ENCODE results near the gene PLTP. TPM values are rescaled to one million over a fixed set of nuclear protein-coding genes. Genes with fewer than 3 reads are reported as not detected.

PLTP gene
- total and polyA plus RNA-seq, 2 of the 13 experiments (the other 11 are each of a cell fraction or from before 2014, with no cell fraction given), result 16.9 to 28.6 TPM

GRCh38 chr20:45934586-45935415, 22.8 kb upstream of the PLTP start, which contains the start of gene PCIF1 (continued):
- no peak for TF ChIP-seq SCMH1 (CRISPR knock-in tag; IDR thresholded peaks at IDR 0.05; ENCODE audit: borderline replicate concordance)
- peak; percentile 68 for TF ChIP-seq E2F2 (CRISPR knock-in tag; IDR thresholded peaks at IDR 0.05; ENCODE audit: borderline replicate concordance)
- TF ChIP-seq, protein P1, sequence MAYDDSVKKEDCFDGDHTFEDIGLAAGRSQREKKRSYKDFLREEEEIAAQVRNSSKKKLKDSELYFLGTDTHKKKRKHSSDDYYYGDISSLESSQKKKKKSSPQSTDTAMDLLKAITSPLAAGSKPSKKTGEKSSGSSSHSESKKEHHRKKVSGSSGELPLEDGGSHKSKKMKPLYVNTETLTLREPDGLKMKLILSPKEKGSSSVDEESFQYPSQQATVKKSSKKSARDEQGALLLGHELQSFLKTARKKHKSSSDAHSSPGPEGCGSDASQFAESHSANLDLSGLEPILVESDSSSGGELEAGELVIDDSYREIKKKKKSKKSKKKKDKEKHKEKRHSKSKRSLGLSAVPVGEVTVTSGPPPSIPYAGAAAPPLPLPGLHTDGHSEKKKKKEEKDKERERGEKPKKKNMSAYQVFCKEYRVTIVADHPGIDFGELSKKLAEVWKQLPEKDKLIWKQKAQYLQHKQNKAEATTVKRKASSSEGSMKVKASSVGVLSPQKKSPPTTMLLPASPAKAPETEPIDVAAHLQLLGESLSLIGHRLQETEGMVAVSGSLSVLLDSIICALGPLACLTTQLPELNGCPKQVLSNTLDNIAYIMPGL (CRISPR knock-in tag; IDR thresholded peaks at IDR 0.05; ENCODE audit: borderline replicate concordance in 1 of 2, low read depth in 1 of 2), result peak; percentile 81 to 94
- TF ChIP-seq, protein P2, sequence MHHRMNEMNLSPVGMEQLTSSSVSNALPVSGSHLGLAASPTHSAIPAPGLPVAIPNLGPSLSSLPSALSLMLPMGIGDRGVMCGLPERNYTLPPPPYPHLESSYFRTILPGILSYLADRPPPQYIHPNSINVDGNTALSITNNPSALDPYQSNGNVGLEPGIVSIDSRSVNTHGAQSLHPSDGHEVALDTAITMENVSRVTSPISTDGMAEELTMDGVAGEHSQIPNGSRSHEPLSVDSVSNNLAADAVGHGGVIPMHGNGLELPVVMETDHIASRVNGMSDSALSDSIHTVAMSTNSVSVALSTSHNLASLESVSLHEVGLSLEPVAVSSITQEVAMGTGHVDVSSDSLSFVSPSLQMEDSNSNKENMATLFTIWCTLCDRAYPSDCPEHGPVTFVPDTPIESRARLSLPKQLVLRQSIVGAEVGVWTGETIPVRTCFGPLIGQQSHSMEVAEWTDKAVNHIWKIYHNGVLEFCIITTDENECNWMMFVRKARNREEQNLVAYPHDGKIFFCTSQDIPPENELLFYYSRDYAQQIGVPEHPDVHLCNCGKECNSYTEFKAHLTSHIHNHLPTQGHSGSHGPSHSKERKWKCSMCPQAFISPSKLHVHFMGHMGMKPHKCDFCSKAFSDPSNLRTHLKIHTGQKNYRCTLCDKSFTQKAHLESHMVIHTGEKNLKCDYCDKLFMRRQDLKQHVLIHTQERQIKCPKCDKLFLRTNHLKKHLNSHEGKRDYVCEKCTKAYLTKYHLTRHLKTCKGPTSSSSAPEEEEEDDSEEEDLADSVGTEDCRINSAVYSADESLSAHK (CRISPR knock-in tag; IDR thresholded peaks at IDR 0.05; ENCODE audit: borderline replicate concordance), result peak; percentile 47; the same call in 1 of the 2 replicates
- TF ChIP-seq, protein P3, sequence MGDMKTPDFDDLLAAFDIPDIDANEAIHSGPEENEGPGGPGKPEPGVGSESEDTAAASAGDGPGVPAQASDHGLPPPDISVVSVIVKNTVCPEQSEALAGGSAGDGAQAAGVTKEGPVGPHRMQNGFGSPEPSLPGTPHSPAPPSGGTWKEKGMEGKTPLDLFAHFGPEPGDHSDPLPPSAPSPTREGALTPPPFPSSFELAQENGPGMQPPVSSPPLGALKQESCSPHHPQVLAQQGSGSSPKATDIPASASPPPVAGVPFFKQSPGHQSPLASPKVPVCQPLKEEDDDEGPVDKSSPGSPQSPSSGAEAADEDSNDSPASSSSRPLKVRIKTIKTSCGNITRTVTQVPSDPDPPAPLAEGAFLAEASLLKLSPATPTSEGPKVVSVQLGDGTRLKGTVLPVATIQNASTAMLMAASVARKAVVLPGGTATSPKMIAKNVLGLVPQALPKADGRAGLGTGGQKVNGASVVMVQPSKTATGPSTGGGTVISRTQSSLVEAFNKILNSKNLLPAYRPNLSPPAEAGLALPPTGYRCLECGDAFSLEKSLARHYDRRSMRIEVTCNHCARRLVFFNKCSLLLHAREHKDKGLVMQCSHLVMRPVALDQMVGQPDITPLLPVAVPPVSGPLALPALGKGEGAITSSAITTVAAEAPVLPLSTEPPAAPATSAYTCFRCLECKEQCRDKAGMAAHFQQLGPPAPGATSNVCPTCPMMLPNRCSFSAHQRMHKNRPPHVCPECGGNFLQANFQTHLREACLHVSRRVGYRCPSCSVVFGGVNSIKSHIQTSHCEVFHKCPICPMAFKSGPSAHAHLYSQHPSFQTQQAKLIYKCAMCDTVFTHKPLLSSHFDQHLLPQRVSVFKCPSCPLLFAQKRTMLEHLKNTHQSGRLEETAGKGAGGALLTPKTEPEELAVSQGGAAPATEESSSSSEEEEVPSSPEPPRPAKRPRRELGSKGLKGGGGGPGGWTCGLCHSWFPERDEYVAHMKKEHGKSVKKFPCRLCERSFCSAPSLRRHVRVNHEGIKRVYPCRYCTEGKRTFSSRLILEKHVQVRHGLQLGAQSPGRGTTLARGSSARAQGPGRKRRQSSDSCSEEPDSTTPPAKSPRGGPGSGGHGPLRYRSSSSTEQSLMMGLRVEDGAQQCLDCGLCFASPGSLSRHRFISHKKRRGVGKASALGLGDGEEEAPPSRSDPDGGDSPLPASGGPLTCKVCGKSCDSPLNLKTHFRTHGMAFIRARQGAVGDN (CRISPR knock-in tag; IDR thresholded peaks at IDR 0.05), result peak; percentile 92

Data from HepG2 (cell line).